ENCODE data around the gene ACVRL1. TPM values are rescaled to one million over a fixed set of nuclear protein-coding genes. Genes with fewer than 3 reads are reported as not detected.
A peak's percentile ranks its signal among the peaks of the same experiment; 100 is the strongest.

ACVRL1 gene
- total and polyA plus RNA-seq, 9 of the 15 experiments (the other 6 are each of a cell fraction or from before 2014, with no cell fraction given): 0.07 to 1.4 (median 0.30) TPM

DNA sequence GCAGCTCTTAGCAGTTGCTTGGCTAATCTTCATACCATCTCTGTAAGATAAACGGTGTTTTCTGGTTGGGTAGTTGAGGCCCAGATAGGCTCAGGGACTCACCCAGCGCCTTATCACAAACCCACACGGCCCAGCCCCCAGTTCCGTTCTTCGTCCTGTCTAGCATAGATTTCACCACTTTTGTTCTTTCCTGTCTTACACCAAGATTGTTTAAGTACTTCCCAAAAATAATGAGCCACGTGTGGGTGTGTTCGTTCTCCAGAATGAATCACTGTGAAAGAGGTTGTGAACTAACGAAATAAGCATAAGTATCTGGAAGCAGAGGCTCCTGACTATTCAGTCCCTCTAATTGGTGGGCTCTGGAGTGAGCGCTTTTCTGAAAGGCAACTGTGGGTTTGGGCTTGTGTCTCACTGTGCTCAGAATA is 65.6 kb downstream of the ACVRL1 start (continued):
- TF ChIP-seq, protein P1, sequence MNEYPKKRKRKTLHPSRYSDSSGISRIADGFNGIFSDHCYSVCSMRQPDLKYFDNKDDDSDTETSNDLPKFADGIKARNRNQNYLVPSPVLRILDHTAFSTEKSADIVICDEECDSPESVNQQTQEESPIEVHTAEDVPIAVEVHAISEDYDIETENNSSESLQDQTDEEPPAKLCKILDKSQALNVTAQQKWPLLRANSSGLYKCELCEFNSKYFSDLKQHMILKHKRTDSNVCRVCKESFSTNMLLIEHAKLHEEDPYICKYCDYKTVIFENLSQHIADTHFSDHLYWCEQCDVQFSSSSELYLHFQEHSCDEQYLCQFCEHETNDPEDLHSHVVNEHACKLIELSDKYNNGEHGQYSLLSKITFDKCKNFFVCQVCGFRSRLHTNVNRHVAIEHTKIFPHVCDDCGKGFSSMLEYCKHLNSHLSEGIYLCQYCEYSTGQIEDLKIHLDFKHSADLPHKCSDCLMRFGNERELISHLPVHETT (CRISPR knock-in tag; conservative IDR thresholded peaks at IDR 0.05 in 1 of 2, IDR thresholded peaks at IDR 0.05 in 1 of 2): peak in 1 of 2 experiments; percentile 65; a peak in 2 of 4 replicates
- no peak for TF ChIP-seq MCM3 (IDR thresholded peaks at IDR 0.05)
- TF ChIP-seq NFIC (IDR thresholded peaks at IDR 0.05): peak; percentile 80
- no peak for TF ChIP-seq CBX5 (IDR thresholded peaks at IDR 0.05; ENCODE audit: borderline replicate concordance, low read depth)
- no peak for TF ChIP-seq RBBP5 (IDR thresholded peaks at IDR 0.05; ENCODE audit: borderline replicate concordance, insufficient read depth, low read length, poor library complexity, severe bottlenecking)
- TF ChIP-seq TCF7 (IDR thresholded peaks at IDR 0.05; ENCODE audit: borderline replicate concordance): peak; percentile 74; the same call in 1 of the 2 replicates
- TF ChIP-seq TAF1 (IDR thresholded peaks at IDR 0.05; ENCODE audit: control insufficient read depth, extremely low read depth, insufficient read depth, low read length, severe bottlenecking): no peak
- TF ChIP-seq KDM1A (IDR thresholded peaks at IDR 0.05): peak; percentile 98
- peak; percentile 89 for TF ChIP-seq FOSL1 (tag; conservative IDR thresholded peaks at IDR 0.05)
- peak; percentile 95 for TF ChIP-seq RNF2 (IDR thresholded peaks at IDR 0.05)
- no peak for TF ChIP-seq ZNF253 (CRISPR knock-in tag; conservative IDR thresholded peaks at IDR 0.05)
- no peak for TF ChIP-seq ZBTB17 (CRISPR knock-in tag; IDR thresholded peaks at IDR 0.05)
- TF ChIP-seq, protein P2, sequence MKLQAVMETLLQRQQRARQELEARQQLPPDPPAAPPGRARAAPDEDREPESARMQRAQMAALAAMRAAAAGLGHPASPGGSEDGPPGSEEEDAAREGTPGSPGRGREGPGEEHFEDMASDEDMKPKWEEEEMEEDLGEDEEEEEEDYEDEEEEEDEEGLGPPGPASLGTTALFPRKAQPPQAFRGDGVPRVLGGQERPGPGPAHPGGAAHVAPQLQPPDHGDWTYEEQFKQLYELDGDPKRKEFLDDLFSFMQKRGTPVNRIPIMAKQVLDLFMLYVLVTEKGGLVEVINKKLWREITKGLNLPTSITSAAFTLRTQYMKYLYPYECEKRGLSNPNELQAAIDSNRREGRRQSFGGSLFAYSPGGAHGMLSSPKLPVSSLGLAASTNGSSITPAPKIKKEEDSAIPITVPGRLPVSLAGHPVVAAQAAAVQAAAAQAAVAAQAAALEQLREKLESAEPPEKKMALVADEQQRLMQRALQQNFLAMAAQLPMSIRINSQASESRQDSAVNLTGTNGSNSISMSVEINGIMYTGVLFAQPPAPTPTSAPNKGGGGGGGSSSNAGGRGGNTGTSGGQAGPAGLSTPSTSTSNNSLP (IDR thresholded peaks at IDR 0.05; ENCODE audit: borderline replicate concordance, low read depth, low read length): 0 out of 2 replicates have a peak, but pooled peaks have one; percentile 78
- TF ChIP-seq, protein P3, sequence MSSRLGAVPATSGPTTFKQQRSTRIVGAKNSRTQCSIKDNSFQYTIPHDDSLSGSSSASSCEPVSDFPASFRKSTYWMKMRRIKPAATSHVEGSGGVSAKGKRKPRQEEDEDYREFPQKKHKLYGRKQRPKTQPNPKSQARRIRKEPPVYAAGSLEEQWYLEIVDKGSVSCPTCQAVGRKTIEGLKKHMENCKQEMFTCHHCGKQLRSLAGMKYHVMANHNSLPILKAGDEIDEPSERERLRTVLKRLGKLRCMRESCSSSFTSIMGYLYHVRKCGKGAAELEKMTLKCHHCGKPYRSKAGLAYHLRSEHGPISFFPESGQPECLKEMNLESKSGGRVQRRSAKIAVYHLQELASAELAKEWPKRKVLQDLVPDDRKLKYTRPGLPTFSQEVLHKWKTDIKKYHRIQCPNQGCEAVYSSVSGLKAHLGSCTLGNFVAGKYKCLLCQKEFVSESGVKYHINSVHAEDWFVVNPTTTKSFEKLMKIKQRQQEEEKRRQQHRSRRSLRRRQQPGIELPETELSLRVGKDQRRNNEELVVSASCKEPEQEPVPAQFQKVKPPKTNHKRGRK (tag; IDR thresholded peaks at IDR 0.05): no peak
- TF ChIP-seq, protein P4, sequence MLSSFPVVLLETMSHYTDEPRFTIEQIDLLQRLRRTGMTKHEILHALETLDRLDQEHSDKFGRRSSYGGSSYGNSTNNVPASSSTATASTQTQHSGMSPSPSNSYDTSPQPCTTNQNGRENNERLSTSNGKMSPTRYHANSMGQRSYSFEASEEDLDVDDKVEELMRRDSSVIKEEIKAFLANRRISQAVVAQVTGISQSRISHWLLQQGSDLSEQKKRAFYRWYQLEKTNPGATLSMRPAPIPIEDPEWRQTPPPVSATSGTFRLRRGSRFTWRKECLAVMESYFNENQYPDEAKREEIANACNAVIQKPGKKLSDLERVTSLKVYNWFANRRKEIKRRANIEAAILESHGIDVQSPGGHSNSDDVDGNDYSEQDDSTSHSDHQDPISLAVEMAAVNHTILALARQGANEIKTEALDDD (IDR thresholded peaks at IDR 0.05): peak; percentile 97
- TF ChIP-seq ZNF197 (CRISPR knock-in tag; IDR thresholded peaks at IDR 0.05; ENCODE audit: low read depth): peak; percentile 73; the same call in 1 of the 2 replicates
- TF ChIP-seq FOXM1 (IDR thresholded peaks at IDR 0.05; ENCODE audit: low read depth): peak; percentile 83
- TF ChIP-seq FOXM1 (CRISPR knock-in tag; IDR thresholded peaks at IDR 0.05; ENCODE audit: low read depth): no peak
- TF ChIP-seq, protein P5, sequence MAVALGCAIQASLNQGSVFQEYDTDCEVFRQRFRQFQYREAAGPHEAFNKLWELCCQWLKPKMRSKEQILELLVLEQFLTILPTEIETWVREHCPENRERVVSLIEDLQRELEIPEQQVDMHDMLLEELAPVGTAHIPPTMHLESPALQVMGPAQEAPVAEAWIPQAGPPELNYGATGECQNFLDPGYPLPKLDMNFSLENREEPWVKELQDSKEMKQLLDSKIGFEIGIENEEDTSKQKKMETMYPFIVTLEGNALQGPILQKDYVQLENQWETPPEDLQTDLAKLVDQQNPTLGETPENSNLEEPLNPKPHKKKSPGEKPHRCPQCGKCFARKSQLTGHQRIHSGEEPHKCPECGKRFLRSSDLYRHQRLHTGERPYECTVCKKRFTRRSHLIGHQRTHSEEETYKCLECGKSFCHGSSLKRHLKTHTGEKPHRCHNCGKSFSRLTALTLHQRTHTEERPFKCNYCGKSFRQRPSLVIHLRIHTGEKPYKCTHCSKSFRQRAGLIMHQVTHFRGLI (CRISPR knock-in tag; IDR thresholded peaks at IDR 0.05): 0 out of 2 replicates have a peak, but pooled peaks have one; percentile 3
- peak; percentile 69; the same call in 1 of the 2 replicates for TF ChIP-seq GATAD2A (IDR thresholded peaks at IDR 0.05)
